ENCODE measurements around the gene MTHFS.

Gene MTHFS

DNA sequence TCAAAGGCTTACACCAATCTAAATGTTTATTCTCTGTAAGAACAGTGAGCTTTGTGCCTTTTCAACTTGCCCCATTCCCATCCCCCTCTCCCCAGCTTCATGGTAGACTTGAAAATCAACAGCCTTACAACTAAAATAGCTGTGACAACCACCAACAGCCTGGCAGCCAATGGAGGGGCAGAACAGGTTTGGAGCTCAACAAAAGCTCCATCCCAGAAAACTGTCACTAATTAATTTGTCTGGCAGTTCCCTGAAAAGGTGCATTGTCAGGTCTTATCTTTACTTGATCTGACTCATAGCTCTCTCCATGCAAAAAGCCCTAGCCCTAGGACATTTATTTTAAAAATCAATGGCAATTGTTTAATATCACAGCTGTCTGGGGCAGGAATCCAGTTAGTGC is 22.6 kb downstream of the MTHFS start:
- no peak for DNase-seq

DNA sequence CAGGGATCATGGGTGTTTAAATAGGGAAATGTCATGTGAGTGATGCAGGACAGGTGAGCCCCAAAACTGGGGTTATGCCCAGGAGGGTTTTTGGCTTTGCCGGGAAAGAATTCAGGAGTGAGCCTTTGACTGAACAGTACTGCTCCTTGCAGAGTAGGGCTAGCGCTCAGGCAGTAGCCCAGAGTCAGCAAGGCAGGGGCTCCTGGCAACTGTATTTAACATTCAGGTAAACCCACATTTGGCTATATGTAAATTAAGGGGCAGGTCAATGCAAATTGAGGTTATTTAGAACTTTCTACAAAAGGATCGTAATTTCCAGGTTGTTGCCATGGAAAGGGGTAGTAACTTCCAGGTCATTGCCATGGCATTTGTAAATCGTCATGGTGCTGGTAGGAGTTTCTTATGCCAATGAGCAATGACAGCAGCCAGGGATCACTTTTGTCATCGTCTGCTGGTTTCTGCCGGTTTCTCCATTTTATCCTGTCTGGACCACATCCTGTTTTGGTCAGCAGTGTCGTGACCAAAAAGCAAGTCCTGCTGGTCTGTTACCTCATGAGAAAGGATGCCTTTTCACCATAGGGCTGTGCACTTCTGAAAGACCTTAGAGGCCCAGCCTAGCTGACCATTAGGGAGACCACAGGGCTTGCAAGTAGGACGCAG is 24.3 kb downstream of the MTHFS start:
- no peak for DNase-seq

DNA sequence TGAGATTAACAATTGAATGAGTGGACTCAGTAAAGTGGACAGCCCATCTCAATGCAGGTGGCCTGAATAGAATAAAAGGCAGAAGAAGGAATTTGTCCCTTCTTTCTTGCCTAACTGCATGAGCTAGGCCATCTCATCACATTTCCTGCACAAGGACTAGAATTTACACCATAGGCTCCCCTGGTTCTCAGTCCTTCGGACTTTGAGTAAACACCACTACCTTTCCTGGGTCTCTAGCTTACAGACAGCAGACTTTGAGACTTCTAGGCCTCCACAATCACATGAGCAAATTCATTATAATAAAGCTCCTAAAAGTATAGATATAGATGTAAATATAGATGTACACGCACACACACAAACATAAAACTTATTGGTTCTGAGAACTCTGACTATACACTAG is 28.3 kb downstream of the MTHFS start:
- no peak for DNase-seq

DNA sequence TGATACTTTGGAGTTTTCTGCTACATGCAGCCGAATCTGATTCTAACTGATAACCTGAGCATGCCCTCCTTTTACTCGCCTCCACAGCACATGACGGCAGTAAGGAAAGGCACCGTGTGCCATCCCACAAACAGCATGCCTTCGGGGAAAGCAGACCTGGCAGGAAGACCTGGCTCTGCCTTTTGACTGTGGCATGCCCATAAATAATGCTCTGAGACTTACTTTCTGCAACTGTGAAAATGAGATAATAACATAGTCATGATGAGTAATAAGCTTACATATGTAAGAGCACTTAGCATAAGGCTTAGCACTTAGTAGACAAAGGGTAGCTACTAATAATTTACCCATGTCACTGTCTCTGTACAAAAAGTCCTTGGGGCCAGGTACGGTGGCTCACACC is 32.9 kb downstream of the MTHFS start:
- DNase-seq: no peak

DNA sequence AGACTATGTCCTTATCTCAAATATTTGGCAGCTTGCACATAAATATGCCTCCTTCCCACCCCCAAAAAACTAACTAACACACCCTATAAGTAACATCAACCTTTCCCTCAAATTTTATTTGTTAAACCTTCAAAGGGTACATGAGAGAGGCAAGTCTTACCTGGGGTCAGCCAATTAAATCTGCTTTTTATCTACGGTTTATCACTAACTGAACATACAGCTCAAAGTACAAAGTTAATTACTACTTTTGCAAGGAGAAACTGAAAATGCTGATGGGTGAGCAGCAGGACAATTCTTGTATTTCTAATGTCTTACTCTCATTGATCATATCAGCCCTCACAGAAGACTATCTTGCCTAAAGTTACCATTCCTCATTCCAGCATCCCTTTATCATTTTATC is 34.6 kb downstream of the MTHFS start:
- DNase-seq: no peak

DNA sequence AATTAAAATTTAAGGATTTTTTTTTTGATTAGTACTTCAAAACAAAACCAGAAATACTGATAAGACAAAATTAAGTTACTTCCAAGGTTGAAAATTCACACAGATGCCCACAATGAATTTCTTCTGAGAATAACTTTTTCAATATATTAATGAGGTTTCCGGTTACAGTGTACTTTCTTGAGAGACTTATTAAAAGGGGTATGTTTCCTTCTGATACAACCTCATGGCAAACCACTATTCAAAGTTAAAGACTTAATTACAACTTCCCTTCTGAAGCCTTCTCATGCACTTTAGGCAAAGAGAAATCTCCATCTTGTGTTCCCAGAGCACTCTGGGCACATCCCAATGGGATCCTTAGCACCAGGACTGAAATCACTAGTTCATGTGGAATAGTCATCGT is 36.2 kb downstream of the MTHFS start:
- no peak for DNase-seq

DNA sequence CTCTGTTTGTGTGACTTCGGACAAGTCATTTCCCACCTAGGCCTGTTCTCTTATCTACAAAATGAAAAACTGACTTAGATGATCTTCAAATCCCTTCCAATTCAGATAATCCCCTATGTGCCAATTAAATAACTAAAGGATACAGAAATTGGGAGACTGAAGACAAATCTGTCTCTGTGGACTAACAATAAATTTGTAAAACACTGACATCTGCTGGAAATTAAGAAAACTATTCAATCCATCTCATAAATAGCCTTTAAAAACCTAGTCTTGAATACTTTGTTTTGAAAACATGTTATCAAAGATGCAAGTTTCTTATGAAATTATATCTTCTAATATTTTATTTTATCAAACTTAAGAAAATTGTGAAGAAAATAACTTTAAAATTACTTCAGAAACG is 38.3 kb downstream of the MTHFS start:
- DNase-seq: no peak

DNA sequence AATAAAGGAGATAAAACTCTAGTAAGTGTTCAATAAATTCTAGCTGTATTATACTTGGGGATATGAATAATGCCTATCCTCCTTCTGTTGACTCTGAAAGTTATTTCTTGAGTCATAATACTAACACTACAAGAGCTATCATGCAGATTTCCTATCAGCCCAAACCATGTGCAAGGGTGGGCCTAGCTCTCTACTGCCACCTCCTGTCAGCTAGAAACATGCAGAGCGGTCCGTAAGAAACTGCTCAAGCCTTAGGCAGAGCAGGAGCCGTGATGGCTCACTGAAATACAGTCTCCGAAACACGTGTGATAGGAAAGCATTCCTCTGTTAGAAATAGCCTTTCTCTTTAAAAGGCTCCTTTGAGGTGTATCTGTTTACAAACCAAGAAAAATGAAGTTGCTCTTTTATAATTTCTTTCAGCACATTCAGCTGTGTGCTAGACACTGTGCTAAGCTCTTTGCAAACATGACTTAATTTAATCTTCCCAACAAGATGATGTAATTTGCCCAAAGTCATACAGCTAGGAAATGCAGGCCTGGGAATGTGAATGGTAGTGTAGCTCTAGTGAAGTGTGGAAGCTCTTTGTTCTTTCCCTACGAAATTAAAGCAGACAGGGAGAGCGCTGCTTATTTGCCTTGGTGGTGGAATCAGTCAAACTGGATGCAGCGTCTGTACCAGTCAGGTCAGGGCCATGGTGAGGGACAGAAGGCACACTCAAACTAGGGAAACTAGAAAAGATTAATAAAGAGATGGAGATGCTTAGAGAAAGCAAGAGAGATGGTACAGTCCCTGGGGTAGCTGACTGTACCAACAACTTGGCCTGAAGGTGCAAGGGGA is 43.1 kb downstream of the MTHFS start:
- peak in 3 of 4 experiments; percentile 17 to 39 (median 30) for DNase-seq

DNA sequence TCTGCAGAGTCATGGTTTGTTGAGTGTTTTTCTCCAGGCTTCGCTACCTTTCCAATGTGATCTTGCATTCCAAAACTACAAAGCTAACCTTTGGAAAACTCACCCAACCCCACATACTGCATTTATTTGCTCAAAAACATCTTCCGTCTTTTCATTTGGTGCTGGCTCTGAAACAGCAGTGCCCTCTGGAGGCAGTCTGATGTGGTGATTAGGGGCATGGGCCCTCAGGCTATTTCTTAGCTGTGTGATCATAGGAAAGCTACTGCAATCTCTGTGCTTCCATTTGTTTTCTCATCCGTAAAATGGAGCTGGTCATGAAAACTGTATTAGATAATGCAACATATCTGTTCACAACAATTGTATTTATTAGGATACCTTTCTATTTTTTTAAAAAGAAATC is 47.0 kb downstream of the MTHFS start:
- no peak for DNase-seq

DNA sequence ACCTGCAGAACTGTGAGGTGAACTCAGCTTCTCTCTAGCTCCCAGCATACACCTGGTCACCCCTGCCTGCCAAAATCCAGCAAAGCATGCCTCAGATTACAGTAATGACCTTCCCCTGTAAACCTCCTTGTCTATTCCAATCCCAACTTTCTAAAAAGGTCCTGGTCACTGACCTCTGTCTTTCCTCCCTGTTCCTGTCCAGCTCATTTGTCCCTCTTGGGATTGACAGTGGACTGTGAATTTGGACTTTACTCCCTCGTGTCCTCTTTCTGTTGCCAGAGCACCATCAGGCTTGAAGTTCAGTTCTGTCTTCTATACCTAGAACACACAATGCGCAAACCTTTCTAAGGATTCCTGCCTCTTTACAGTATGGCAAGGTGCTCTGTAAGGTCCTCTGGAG is 50.3 kb downstream of the MTHFS start:
- no peak for DNase-seq

DNA sequence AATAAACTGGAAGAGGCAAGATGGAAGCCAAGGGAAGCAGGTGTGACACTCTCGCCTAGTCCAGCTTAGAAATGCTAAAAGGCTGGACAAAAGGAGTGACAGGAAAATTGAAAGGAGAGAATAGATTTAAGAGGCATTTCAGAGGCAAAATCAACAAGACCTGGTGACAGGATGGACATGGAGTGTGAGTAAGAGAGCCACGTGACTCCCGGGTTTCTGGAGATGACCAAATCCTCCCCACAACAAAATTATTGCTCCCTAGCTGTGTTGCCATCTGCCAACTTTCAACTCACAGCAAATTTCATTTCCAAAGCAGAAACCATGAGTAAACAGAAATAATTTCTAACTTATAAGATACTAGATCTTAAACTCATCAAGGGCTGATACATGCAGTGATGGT is 52.6 kb downstream of the MTHFS start:
- DNase-seq: no peak

DNA sequence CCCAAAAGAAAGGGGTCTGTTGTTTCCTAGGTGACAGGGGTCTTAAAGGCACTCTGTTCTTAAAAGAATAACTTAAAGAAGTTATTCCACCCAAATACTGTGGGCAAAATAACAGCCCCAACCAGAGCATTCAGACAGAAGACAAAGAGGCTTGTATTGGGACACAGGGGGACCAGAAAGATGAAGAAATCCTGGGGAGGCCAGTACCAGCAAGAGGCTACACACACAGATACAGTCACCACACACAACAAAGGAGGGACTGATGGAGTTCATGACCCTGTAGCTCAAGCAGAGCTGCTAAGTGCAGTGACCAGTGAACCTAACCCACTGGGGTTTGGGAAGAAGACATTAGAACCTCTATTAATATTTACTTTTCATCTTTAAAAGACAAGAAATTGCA is 59.0 kb downstream of the MTHFS start:
- DNase-seq: no peak

DNA sequence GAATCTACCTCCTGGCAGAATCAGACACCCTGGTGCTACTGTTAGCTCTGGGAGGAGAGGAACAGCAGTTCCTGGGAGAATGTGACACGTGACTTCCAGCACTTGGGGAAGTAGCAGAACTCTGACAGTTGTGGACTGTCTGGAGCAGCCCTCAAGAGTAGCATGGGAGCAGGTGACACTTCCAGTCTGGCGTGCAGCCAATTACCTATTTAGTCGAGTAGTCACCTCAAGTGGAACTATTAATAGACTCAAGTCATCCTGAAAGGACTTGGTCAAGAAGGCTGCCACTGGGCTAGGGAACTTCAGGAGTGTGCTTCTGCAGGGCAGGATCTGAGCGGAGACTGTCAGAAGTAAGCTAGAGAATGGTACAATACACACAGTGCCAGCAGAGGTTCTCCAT is 62.3 kb downstream of the MTHFS start:
- DNase-seq: no peak

DNA sequence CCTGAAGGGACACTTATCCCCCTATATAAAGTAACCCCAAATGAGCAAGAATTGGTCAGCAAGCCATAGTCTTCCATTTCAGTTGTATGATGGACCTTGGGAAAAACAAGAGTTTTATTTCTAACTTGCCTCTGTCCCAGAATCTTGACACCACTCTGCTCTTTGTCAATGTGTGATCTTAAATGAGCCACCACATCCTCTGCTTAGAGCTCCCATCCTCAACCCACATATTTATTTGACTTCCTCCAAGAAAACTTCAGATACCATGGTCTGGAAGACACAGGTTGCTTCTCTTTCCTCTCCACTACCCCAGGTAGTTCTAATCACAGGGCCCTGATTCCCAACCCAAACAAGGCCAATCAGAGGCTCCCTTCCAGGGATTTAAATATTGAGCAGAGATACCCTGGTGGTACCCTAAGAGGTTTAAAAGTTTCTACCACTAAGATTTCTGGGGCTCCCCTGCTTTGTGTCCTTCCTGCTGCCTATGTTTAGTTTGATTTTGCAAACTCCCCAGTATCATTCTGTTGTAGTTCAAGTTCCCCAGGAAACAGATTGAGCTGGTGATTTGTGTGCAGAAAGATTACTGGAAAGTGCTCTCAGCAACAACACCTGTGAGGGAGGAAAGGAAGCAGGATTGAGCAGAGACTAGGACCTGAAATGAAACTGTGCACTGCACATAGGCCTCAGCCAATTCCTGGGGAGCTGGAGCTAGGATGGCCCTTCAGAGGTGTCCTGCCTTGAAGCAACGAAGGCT is 64.3 kb downstream of the MTHFS start:
- no peak for DNase-seq

DNA sequence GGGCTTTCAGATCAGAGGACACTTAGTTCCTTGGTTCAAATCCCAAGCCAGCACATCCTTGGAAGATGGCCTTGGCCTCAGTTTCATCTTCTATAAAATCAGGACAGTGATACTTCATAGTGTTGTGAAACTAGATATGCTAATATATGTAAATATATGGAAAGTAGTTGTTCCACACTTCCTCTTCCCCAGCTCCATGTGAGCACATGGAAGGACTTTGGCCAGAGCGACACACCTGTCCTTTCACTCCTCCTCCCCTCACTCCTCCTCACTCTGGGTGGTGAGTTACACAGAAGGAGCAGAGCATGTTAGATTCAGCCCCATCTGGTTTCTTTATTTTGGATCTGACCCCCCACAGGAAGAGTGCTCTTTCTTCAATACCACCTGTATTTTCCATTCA is 65.2 kb downstream of the MTHFS start:
- no peak for DNase-seq

DNA sequence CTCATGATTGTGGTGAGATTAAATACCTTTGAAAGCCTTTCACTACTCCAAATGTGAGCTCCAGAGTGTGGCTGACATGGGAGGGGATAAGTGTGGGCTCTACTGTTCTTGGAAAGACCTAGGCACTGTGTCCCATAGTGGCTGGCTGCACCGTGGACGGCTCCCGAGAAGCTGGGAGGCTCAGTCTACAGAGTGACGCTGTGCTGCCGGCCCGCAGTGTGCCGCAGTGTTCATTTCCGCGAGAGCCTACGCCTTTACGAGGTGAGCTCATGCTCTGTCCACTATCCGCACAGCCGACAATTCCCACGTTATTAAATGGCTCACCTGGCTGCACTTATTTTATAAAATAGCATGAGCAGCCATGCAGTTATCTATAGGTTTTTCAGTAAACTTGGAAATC is 66.9 kb downstream of the MTHFS start:
- DNase-seq: no peak

DNA sequence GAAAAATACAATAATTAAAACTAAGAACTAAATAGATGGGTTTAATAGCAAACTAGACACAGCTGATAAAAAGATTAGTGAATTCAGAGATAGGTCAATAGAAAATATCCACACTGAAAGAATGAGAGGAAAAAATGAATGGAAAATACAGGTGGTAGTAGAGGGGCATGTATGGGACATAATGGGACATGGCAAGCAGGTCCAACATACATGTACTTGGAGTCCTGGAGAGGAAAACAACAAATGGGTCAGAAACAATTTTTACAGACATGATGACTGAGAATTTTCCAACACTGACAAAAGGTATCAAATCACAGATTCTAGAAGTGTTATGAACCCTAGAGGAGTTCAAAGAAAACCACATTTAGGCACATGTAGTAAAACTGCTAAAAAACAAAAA is 68.4 kb downstream of the MTHFS start:
- DNase-seq: no peak

DNA sequence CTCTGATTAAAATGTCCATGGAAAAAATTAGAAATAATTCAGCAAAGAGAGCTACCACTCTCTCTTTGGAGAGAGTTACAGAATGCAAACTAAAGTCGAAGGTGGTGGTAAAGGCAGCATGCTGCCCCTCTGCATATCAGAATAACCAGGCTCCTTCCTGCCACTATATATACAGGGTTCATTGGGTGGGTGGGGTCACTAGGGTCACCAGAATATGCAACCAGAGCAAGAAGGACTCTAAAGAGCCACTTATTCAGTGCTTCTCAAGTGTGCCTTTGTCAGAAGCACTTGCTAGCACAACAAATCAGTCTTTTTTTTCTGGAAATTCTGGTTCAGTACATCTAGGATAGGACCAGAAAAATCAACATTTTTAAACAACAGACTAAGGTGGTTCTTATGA is 70.0 kb downstream of the MTHFS start:
- DNase-seq: no peak

DNA sequence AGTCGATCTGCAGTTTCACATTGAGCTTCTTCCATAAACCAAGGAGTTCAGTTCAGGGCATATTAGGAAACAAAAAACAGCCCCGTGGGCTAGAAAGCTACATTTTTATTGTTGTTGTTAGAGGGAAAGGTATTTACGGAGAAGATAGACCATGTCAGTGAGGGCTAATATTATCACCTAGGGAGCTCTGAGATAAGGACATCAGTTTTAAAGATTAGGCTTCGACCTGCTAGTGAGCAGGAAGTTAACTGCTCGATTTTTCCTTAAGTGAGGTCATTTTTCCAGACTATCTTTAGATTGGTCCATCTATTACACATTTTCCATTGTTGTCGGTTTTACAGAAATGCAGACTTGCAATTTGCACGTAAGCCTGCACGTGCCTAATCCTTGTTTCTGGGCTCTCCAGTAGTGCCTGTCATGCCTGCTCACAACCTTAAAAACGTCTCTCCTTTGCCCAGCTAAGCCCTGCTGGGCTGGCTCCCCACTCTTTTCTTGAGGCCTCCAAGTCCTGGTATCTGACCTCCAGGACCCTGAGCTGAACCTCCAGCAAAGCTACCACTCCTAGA is 72.6 kb downstream of the MTHFS start:
- no peak for DNase-seq

DNA sequence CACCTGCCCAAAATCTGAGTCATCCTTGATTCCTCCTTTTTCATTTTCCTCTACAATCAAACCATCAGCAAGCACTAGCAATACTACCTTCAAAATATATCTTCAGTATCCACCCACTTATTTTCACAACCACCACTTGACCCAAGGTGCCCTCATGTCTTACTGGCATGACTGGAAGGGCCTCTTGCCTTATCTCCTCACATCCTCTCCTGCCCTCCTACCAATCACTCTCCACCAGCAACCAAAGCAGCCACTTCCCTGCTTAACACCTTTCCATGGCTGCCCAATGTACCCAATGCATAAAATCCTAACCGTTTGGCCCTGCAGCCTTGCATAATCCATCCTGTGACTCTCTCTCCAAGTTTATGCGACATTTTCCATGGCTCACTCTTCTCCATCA is 76.0 kb downstream of the MTHFS start:
- no peak for DNase-seq

DNA sequence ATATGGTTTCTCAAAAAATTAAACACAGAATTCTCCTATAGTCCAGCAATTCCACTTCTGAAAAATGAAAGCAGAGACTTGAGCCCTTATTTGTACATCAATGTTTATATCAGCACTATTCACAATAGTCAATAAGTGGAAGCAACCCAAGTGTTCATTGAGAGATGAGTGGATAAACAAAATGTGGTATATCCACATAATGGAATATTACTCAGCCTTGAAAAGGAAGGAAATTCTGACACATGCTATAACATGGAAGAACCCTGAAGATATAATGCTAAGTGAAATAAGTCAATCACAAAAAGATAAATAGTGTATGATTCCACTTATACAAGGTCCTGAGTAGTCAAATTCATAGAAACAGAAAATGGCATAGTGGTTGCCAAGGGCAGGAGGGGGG is 76.6 kb downstream of the MTHFS start:
- DNase-seq: no peak

DNA sequence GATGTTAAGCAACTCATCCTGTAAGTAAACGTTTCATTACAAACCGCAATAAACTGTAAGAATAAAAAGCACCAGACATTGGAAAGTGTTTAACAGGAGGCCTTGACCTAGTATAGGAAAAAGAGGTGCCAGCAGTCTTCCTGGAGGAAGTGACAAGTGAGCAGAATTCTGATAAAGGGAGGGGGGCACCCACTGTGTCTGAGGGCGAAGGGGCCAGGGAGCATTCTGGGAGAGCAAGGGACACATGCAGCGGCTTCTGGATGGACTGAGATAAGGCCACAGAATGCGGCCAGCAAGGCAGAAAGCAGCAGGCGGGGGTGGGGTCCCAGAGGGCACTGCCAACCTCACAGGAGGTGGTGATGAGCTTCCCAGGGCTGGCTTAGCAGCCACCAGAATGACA is 80.2 kb downstream of the MTHFS start:
- no peak for DNase-seq

DNA sequence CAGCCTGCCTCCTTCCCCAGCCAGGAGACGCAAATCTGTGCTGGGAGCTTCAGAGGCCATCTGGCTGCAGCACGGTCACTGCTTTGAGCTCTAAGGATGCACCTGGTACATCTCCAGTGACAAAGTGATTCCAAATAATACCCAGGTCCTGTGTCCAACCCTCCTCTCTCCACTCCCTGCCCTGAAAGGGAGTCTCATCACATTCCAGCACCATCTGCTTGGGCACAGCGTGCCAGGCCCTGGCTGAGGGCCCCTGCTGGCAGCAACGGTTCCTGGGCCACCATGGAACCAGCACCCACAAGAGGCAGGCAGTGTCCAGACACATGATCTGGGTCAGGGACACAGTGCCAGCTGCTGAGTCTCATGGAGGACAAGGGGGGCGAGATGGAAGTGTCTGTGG is 81.3 kb downstream of the MTHFS start:
- DNase-seq: no peak

DNA sequence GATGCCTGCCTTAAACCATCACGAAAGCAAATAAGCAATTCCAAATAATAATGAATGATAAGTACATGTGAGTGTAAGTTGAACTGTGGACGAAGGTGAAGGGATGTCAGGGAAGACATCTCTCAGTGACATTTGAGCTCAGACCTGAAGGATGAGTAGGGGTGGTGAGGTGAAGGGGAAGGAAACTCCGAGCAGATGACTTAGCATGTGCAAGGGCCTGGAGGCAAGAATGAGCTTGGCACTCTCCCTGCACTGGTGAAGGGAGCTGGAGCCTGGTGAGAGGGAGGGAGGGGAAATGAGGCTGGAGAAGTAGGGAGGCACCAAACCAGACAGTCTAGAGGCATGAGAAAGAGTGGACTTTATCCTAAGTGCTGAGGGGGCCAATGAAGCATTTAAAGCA is 84.3 kb downstream of the MTHFS start:
- DNase-seq: no peak
